Epithelial cell of esophagus (primary cell): ENCODE data around the gene COX7A2.

Source experiments
- DNase-seq: peaks from one replicate; pipeline ENCODE4 v3.0.0; 2010; ENCODE audit warnings: low read depth
- H3K4me3 ChIP-seq: 2 replicates; pipeline ENCODE4 v1.5.1; 2011; ENCODE audit warnings: mild to moderate bottlenecking, low read length, control low read depth
- CTCF ChIP-seq: IDR thresholded peaks from 2 replicates; pipeline ENCODE4 v1.5.1; 2011; ENCODE audit warnings: low read depth, mild to moderate bottlenecking, low read length, control low read depth, inconsistent platforms; ENCODE audit not compliant: insufficient read depth; ENCODE audit errors: missing control alignments

Gene COX7A2

GRCh38 chr6:75287424-75287823 lies 43.8 kb upstream of the COX7A2 start:
- no peak for TF ChIP-seq CTCF
- no peak overlapping the region for H3K4me3 ChIP-seq
- no peak for DNase-seq

DNA sequence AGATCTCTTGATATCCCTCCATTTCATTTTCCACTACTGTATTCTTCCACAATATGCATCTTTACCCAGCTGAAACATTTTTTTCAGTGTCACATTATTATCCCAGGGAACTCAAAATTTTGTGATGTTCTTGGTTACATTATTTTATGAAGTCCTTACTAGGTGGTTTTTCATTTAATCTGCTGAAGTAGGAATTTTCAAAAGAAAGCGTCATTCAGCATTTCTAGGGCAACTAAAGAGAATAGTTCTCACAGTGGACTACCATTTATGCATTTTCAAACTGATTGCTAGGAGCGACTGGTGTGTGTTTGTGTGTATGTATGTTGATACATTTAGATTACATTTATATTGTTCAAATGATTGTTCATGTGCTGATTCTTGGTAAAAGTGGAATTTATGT lies 43.4 kb upstream of the COX7A2 start:
- no peak overlapping the region for H3K4me3 ChIP-seq
- no peak for TF ChIP-seq CTCF
- DNase-seq = no peak

- peak; percentile 22 for DNase-seq
- peak overlapping the region; percentile 93 for H3K4me3 ChIP-seq
- TF ChIP-seq CTCF = no peak
Observed at GRCh38 chr6:75285283-75285639, 41.7 kb upstream of the COX7A2 start.

DNA sequence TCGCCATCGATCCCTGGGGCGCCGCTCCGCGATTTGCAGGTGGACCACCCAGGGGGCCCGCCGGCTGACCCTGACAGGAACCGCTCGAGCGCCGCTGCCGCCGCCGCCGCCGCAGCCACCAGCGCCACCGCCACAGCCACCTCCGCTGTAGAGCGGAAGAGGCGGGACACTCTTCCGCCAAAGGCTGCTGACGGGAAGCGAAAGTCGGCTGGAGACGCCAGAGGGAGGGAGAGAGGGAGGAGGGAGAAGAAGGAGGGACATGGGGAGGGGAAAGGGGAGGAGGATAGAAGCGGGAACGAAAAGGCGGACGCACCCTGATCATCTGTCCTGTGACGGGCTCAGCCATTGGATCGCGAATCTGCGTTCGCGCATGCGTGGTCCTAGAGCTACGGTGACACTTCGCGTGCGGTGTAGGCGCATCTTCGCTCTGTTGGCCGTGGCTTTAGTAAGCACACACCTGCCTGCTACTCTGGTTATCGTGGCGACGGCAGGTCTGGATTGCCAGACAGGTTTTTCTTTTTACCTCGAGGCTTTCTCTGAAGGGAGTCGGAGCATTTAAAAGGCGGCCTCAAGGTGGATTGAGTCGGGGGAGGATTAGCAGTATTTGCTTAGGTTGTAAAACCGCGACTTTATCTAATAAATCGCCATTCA lies 41.2 kb upstream of the COX7A2 start, which contains the start of gene TMEM30A:
Gene TMEM30A, minus strand, starts transcription at position 161 of the 651 bp plus-strand sequence. Its CDS starts 154 bp downstream, at position 7.
- H3K4me3 ChIP-seq = peak within 1 kb of the TSS; percentile 93
- no peak for TF ChIP-seq CTCF
- DNase-seq = peak; percentile 100

- H3K4me3 ChIP-seq = peak overlapping the region; percentile 93
- DNase-seq = no peak
- TF ChIP-seq CTCF = no peak
Observed at GRCh38 chr6:75283907-75284631, 40.5 kb upstream of the COX7A2 start.

GRCh38 chr6:75282706-75283105 lies 39.1 kb upstream of the COX7A2 start:
- no peak for TF ChIP-seq CTCF
- DNase-seq = peak; percentile 23
- H3K4me3 ChIP-seq = peak overlapping the region; percentile 93
